SW480 (cell line): Measurements from ENCODE around the gene TMIGD3.

Experiments used
- DNase-seq: peaks from one replicate; pipeline ENCODE4 v3.0.0-alpha.2; 2016; ENCODE audit warnings: low spot score

TMIGD3 gene

DNA sequence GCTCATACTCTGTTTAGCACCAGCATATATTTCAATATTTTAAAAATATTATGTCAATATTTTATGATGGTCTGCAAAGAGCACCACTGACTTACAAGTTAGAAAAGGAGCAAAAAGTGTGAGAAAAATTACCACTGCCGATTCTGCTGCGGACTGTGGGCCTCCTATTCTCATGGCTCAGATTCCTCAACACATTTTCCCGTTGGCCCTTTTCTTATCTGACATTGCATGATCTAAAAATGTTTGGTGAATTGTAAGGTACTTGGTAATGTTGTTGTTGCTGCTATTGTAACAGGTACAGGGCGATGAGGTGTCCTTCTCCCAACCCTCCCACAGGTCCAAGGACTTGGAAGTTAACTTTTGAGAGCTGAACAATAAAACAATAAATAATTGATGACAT lies 28.9 kb downstream of the TMIGD3 start:
- no peak for DNase-seq

DNA sequence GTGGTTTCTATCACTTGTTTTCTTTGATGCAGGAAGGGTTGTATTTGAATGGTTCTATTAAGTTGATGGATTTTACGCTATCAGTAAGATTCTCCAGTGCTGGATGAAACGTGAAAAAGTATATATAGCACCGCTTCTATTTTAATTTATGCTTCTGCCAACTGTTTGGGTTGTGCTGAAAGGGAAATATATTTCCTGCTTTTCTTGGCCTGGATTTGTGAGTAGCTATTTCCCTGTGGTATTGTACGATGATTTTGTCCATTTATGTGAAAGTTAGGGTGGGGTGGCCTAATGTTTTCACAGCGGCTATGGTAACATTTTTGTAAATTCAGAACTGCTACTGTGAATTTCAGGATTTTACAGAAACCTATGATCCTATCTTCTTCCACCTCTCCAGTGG lies 29.3 kb downstream of the TMIGD3 start:
- no peak for DNase-seq

DNA sequence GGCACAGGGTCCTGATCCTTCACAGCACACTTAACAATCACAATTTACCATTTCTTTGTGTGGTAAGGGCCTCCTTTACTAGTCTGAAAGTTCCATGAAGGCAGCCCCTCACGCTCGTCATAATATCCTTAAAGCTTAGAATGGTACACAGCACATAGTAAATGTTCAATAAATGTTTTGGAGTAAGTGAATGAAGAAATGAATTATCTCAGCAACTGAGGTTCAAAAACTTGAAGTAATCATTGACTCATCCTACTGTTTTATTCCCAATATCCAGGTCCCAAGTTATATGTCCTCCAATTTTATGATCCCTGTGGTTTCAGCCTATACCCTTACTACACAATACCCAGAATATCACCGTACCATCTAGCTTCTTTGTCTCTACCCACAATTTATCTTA lies 31.9 kb downstream of the TMIGD3 start:
- no peak for DNase-seq

DNA sequence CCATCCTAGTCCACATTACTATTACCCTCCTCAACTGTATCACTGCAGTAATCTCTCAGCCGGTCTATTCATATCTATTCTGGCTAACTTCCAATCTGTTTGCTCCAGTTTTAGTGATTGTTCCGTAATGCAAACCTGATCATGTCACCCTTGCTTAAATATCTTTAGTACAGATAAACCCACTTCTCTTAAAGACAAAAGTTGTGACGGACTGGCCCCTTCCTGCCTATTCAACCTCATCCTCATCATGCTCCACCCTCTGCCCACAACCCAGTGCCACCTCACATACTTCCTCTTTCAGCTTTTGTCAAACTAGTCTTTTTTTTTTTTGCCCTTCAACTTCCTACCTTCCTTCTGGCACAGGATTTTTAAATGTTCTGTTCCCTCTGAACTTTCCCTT lies 32.4 kb downstream of the TMIGD3 start:
- no peak for DNase-seq

GRCh38 chr1:111470596-111470995 lies 32.8 kb downstream of the TMIGD3 start:
- DNase-seq: no peak

DNA sequence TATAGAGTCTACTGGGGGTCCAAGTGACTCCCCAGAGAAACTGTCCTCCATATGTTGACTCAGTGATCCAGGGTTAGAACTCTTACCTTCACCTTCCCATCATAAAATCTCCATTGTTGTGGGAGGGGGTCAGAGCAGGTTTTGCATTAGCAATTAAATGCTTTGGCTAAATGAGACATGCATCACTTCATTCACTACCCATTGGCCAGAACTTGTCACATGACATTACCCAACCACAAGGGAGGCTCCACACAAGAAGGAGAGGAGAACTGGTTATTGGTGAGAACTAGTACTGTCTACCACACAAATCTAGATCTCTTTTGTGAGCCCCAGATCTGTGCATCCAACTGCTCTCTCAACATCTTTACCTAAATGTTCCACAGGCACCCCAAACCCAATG lies 33.9 kb downstream of the TMIGD3 start:
- no peak for DNase-seq

DNA sequence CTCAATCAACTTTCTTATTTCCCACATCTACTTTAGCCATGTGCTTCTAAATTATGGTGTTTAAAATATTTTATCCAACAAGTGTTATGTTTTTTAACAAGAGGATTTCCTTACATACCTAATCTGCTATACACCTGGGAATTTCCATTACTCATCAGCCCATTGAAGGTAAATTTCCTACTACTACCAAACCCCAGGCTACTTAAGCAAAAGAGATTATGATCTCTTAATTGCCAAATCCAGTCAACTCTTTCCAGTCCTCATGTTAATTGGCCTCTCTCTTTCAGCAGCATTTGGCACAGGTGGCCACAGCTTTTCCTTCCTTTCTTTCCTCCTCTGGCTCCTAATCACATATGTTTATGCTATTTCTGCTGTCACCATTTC lies 34.7 kb downstream of the TMIGD3 start:
- no peak for DNase-seq

- no peak for DNase-seq
Observed at GRCh38 chr1:111467865-111468716, 35.3 kb downstream of the TMIGD3 start.

DNA sequence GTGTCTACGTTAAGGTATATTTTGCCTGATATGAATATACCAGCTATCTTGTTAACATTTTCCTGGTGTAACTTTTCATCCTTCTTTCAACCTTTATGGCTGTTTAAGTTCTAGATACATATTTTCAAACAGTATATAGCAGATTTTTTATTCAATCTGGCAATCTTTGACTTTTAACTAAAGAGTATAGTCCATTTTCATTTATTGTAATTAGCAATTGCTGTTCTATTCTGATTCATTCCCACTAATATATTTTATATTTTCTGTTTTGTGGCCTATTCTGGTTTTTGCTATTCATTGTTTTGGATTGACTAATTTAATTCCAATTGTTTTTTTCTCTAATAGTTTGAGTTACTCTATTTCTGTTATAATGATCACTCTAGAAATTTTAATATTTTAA lies 37.0 kb downstream of the TMIGD3 start:
- DNase-seq: no peak

GRCh38 chr1:111465754-111466153 lies 37.7 kb downstream of the TMIGD3 start:
- no peak for DNase-seq

DNA sequence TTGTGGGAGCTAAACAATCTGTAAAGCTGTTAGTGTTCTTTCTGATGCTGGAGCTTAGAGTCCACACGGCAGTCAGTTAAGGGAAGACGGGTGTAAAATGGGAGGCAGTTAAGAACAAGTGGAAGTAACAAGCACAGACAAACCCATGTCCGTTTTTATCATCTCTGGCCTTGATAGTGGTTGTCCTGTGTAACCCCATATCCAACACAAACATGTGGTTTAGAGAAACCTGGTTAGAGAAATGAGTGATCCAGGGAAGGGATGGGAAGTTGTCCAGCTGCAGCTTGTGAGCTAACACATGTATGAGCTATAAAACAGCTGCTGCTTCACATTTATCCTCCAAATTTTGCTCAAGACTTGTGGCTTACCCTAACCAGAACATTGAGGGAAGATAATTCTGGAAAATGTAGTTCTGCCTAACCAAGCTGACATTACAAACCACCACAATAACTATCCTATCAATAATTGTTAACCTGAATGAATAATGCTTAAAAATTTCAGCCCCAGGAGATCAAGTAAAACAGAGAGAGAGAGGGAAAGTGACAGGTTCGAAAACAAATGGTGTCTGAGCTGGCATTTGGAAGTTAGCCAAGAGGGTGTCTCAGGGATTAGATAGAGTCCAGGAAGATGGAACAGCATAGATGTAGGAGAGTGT lies 40.3 kb downstream of the TMIGD3 start:
- no peak for DNase-seq

DNA sequence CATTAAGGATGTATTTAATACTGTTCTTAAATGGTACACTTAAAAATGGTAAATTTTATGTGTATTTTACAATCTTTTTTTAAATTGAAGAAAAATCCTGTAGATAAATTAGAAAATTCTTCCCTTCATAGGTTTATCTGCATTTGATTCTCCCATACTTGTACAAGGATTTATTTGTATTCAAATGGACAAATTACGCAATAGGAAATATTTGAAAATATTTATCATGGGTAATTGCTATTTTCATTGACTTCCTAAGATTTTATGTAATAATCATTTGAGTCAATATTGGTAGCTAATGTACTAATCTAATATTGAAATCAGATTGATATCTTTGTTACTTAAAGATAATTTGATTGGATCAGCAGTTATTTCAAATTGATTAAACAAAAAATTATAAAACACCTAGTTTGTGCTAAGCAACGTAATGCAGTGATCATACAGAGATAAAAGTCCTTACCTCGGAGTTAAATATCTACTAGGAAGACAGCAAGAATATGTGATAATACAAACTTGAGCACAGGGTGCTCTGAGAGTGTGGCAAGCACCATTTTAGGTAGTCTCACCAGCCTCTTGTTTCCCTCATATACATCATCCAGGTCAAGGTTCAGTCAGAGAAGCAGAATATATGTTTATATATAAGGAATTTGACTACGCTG lies 40.9 kb downstream of the TMIGD3 start:
- DNase-seq: no peak

DNA sequence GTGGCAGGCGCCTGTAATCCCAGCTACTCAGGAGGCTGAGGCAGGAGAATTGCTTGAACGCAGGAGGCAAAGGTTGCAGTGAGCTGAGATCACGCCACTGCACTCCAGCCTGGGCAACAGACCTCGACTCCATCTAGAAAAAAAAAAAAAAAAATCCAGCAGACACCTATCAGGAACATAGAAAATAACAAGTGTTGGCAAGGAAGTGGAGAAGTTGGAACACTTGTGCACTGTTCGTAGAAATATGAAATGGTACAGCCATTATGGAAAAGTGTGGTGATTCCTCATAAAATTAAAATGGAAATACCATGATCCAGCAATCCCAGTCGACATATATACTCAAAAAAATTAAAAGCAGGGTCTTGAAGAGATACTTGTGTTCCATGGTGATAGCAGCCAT lies 41.7 kb downstream of the TMIGD3 start:
- no peak for DNase-seq

- no peak for DNase-seq
Observed at GRCh38 chr1:111455642-111456031, 47.8 kb downstream of the TMIGD3 start.

- no peak for DNase-seq
Observed at GRCh38 chr1:111454859-111455641, 48.4 kb downstream of the TMIGD3 start.

- DNase-seq: no peak
Observed at GRCh38 chr1:111453706-111454105, 49.7 kb downstream of the TMIGD3 start.

GRCh38 chr1:111452581-111452980 lies 50.9 kb downstream of the TMIGD3 start:
- no peak for DNase-seq

DNA sequence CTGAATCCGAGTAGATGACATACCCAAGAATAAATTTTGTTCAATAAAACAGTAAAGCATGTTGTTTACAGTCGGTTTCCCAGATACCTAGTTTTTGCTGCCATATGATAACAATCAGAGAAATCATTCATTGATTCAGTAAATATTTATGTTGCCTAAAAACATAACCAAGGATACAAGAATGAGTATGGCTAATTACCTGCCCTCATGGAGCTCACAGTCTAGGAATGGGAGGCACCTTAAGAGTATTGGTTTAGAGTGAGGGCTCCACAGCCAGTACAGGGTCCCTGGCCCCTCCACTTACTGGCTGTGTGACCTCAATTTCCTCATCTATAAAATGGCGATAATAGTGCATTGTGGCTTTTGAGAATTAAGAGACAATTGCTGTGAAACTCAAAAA lies 53.2 kb downstream of the TMIGD3 start:
- DNase-seq: no peak

- DNase-seq: no peak
Observed at GRCh38 chr1:111449703-111450017, 53.8 kb downstream of the TMIGD3 start.

DNA sequence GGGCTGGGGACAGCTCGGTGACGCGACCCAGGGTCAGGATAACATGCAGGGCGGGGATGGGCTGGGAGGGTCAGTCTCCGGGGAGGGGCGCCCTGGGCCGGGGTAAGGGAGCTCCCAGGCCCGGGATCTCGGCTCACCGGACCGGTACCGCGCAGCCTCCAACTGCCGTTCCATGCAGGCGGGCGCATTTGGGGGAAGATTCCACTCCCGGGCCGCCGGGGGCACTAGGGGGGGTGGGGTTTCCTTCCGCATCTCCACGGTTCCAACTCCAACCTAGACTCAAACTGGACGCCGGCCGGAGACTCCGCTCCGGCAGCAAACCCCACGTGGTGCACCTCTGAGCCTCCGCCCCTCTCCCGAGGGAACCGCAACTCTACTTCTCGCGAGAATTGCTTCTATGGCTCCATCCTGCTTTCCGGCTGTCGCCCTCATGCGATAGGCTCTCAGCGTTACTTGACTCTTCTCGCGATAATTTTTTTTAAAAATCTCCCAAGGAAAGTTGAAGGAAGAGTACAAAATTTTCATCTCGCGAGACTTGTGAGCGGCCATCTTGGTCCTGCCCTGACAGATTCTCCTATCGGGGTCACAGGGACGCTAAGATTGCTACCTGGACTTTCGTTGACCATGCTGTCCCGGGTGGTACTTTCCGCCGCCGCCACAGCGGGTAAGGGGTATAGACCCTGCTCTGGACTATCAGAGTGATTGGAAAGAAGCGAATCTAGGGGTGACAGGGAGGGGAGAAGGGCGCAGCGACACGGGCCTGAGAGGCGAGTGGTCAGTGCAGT lies 54.3 kb downstream of the TMIGD3 start, which contains the start of the genes ATP5PB and WDR77:
Gene ATP5PB (plus strand): TSS at position 547 of the 785 bp plus-strand sequence. CDS start 78 bp downstream, at position 625.
Gene WDR77 (minus strand): TSS at position 339 of the 785 bp plus-strand sequence. CDS start 87 bp downstream, at position 252.
- DNase-seq: peak; percentile 99

- DNase-seq: peak; percentile 33
Observed at GRCh38 chr1:111448482-111448917, 54.9 kb downstream of the TMIGD3 start.
